H1 (cell line): ENCODE data around the gene SPG7. TPM values are rescaled to one million over a fixed set of nuclear protein-coding genes. Genes with fewer than 3 reads are reported as not detected.

Experiments
- BACH1 ChIP-seq: IDR thresholded peaks from 2 replicates; pipeline ENCODE4 v1.6.1; 2012; ENCODE audit warnings: low read length, improper control_type of control experiment
- POU5F1 ChIP-seq: IDR thresholded peaks from 2 replicates; pipeline ENCODE4 v1.6.1; 2011; ENCODE audit warnings: low read depth, mild to moderate bottlenecking, low read length, moderate library complexity
- RAD21 ChIP-seq, 2 experiments: IDR thresholded peaks in 1 of 2; conservative IDR thresholded peaks in 1 of 2; 2 replicates each; pipeline ENCODE4 v1.6.1; 2011; ENCODE audit warnings: low read depth in 2 of 2, low read length in 2 of 2, improper control_type of control experiment in 1 of 2, inconsistent platforms in 1 of 2, mild to moderate bottlenecking in 1 of 2, moderate library complexity in 1 of 2
- RFX5 ChIP-seq: IDR thresholded peaks from 2 replicates; pipeline ENCODE4 v1.6.1; 2011; ENCODE audit warnings: low read depth, low read length, improper control_type of control experiment, borderline replicate concordance
- SAP30 ChIP-seq: fragments of 300-600 bp; sonication (generic); IDR thresholded peaks from 2 replicates; pipeline ENCODE4 v1.7.1; 2012; ENCODE audit warnings: low read length, moderate library complexity, mild to moderate bottlenecking, inconsistent platforms; ENCODE audit not compliant: insufficient read depth, insufficient replicate concordance
- polyA plus RNA-seq, 7 experiments: library from polyadenylated mRNA; depleted of rRNA in 3 of 7; stranded (reverse) in 5 of 7; unstranded in 2 of 7; fragments of >200 nt in 5 of 7; fragments of 200-250 nt in 2 of 7; gene quantifications; 1 replicate in 5 of 7; 2 replicates in 1 of 7; 4 replicates in 1 of 7; pipeline versions ENCODE4 v1.2.1 to v1.2.3, GENCODE V29; 2011 to 2013; ENCODE audit warnings: missing spikeins in 2 of 7, mixed read lengths in 2 of 7
- total RNA-seq: library from RNA; stranded (reverse); fragmentation: NEBNext Ultra II Directional; extraction: Animal tissue kit (Norgen Biotek cat#: 25700); gene quantifications from 2 replicates; pipeline ENCODE4 v1.2.1, GENCODE V29; 2021
- TF ChIP-seq, protein P1 (sequence below): IDR thresholded peaks from 2 replicates; pipeline ENCODE4 v1.6.1; 2012; ENCODE audit warnings: inconsistent platforms
- TF ChIP-seq, protein P2 (sequence below): IDR thresholded peaks from 2 replicates; pipeline ENCODE4 v1.6.1; 2012; ENCODE audit warnings: low read length, inconsistent platforms

The SPG7 gene
- total and polyA plus RNA-seq, 2 of the 8 experiments (the other 6 are each of a cell fraction or from before 2014, with no cell fraction given): 72.1 to 113 TPM

- TF ChIP-seq RFX5 (no peak), SAP30 (no peak), BACH1 (no peak), POU5F1 (no peak), RAD21 (IDR thresholded peaks at IDR 0.05 in 1 of 2, conservative IDR thresholded peaks at IDR 0.05 in 1 of 2; ENCODE audit: low read depth in 2 of 2, low read length in 2 of 2) (no peak)
- TF ChIP-seq, protein P1, sequence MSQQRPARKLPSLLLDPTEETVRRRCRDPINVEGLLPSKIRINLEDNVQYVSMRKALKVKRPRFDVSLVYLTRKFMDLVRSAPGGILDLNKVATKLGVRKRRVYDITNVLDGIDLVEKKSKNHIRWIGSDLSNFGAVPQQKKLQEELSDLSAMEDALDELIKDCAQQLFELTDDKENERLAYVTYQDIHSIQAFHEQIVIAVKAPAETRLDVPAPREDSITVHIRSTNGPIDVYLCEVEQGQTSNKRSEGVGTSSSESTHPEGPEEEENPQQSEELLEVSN: no peak
- TF ChIP-seq, protein P2, sequence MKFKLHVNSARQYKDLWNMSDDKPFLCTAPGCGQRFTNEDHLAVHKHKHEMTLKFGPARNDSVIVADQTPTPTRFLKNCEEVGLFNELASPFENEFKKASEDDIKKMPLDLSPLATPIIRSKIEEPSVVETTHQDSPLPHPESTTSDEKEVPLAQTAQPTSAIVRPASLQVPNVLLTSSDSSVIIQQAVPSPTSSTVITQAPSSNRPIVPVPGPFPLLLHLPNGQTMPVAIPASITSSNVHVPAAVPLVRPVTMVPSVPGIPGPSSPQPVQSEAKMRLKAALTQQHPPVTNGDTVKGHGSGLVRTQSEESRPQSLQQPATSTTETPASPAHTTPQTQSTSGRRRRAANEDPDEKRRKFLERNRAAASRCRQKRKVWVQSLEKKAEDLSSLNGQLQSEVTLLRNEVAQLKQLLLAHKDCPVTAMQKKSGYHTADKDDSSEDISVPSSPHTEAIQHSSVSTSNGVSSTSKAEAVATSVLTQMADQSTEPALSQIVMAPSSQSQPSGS: no peak
Observed at GRCh38 chr16:89581861-89582563, 73.8 kb downstream of the SPG7 start (continued).
